HL-60 (cell line): Measurements from ENCODE around the gene TPP1.

Experiments used
- DNase-seq, 2 experiments: peaks; one replicate each; pipeline ENCODE4 v3.0.0-alpha.2; 2010 to 2020; ENCODE audit warnings: low read depth in 1 of 2, low spot score in 1 of 2
- H3K27ac ChIP-seq: fragments of 250-450 bp; sonication (Bioruptor Pico); replicated peaks from 2 replicates; pipeline ENCODE4 v1.5.1; 2020; ENCODE audit warnings: mild to moderate bottlenecking, moderate library complexity
- H3K27me3 ChIP-seq: fragments of 250-450 bp; sonication (Bioruptor Pico); 2 replicates; pipeline ENCODE4 v1.5.1; 2021; ENCODE audit warnings: mild to moderate bottlenecking, moderate library complexity; ENCODE audit not compliant: insufficient read depth, poor library complexity, severe bottlenecking
- H3K4me3 ChIP-seq: replicated peaks from 2 replicates; pipeline ENCODE4 v1.5.1; 2011; ENCODE audit warnings: mild to moderate bottlenecking, control low read depth, low read length; ENCODE audit not compliant: insufficient read depth
- CTCF ChIP-seq: IDR thresholded peaks from one replicate; pipeline ENCODE4 v1.5.1; 2011; ENCODE audit warnings: low read length, control low read depth, inconsistent platforms; ENCODE audit not compliant: insufficient read depth
- GABPA ChIP-seq: IDR thresholded peaks from 2 replicates; pipeline ENCODE4 v1.6.1; 2012; ENCODE audit warnings: low read depth
- POLR2AphosphoS5 ChIP-seq: IDR thresholded peaks from 2 replicates; pipeline ENCODE4 v1.6.1; 2012; ENCODE audit warnings: low read depth
- REST ChIP-seq: IDR thresholded peaks from 2 replicates; pipeline ENCODE4 v1.6.1; 2012; ENCODE audit warnings: low read depth; ENCODE audit not compliant: insufficient replicate concordance
- SPI1 ChIP-seq: IDR thresholded peaks from 2 replicates; pipeline ENCODE4 v1.6.1; 2012; ENCODE audit warnings: low read depth, mild to moderate bottlenecking, borderline replicate concordance
- long read RNA-seq: library from polyadenylated mRNA; unstranded; transcript quantifications from one replicate; pipeline ENCODE4 v2.0.0, GENCODE V29; 2020

Gene TPP1
- long read RNA-seq, transcript TPP1-201 (13 exons, 3,560 nt) = major isoform, 10 of 14 reads
- long read RNA-seq, partial matches to known transcripts = 3 of 14 reads
- long read RNA-seq, other reads (novel, unspliced or antisense) = 1 of 14 reads

GRCh38 chr11:6619004-6619745 lies at the start of gene TPP1:
TSS of gene TPP1 (minus strand) at chr11:6619422. CDS start at chr11:6619400, 22 bp downstream.
- Histone ChIP-seq H3K4me3 (peak within 1 kb of the TSS; percentile 83), H3K27me3 (no peaks in the 10 kb centered on the region), H3K27ac (peak within 1 kb of the TSS; percentile 78)
- peak; percentile 84 to 93 for DNase-seq
- TF ChIP-seq CTCF = no peak
- TF ChIP-seq POLR2AphosphoS5 = peak; percentile 42; the same call in 1 of the 2 replicates

- DNase-seq = peak in 1 of 2 experiments; percentile 39
- no peaks in the 10 kb centered on the region for H3K27me3 ChIP-seq
- TF ChIP-seq REST (no peak), POLR2AphosphoS5 (no peak), SPI1 (no peak), CTCF (no peak), GABPA (no peak)
- peak overlapping the region; percentile 49 for H3K27ac ChIP-seq
- no peak overlapping the region for H3K4me3 ChIP-seq
These were observed 48.6 kb upstream of the TPP1 start for GRCh38 chr11:6667733-6668374.

GRCh38 chr11:6666302-6667183 lies 47.3 kb upstream of the TPP1 start:
- no peaks in the 10 kb centered on the region for H3K27me3 ChIP-seq
- TF ChIP-seq GABPA (no peak), SPI1 (no peak), CTCF (no peak), POLR2AphosphoS5 (no peak), REST (no peak)
- DNase-seq = no peak
- H3K4me3 ChIP-seq = no peak overlapping the region
- no peak overlapping the region for H3K27ac ChIP-seq
